CD14-positive monocyte (primary cell): ENCODE data around the gene IRF9. TPM values are rescaled to one million over a fixed set of nuclear protein-coding genes. Genes with fewer than 3 reads are reported as not detected.

Experiments used
- DNase-seq, 3 donors: peaks; one replicate each; pipeline ENCODE4 v3.0.0-alpha.2; 2011 to 2022
- H2AFZ ChIP-seq: 2 replicates; pipeline ENCODE4 v1.6.0; 2012; ENCODE audit warnings: mild to moderate bottlenecking, low read depth, low read length, inconsistent platforms; ENCODE audit not compliant: insufficient read depth, poor library complexity, severe bottlenecking
- H3K27ac ChIP-seq, 2 donors: 1 replicate in 1 of 2; 2 replicates in 1 of 2; pipeline ENCODE4 v1.5.1; 2012 to 2013; ENCODE audit warnings: low read length in 2 of 2, control low read depth in 1 of 2, inconsistent platforms in 1 of 2, low read depth in 1 of 2, mild to moderate bottlenecking in 1 of 2
- H3K27me3 ChIP-seq, 2 donors: one replicate each; pipeline versions ENCODE4 v1.6.0 to v1.6.1; 2011 to 2013; ENCODE audit warnings: low read length in 2 of 2; ENCODE audit not compliant: control insufficient read depth in 2 of 2, insufficient read depth in 2 of 2
- H3K36me3 ChIP-seq, 2 donors: replicated peaks in 1 of 2; 1 replicate in 1 of 2; 2 replicates in 1 of 2; pipeline versions ENCODE4 v1.5.1 to v1.6.1; 2012 to 2013; ENCODE audit warnings: low read length in 2 of 2, control low read depth in 1 of 2, inconsistent platforms in 1 of 2, mild to moderate bottlenecking in 1 of 2; ENCODE audit not compliant: insufficient read depth in 2 of 2, control insufficient read depth in 1 of 2
- H3K4me1 ChIP-seq, 2 donors: 1 replicate in 1 of 2; 2 replicates in 1 of 2; pipeline versions ENCODE4 v1.5.1 to v1.6.1; 2012 to 2013; ENCODE audit warnings: low read length in 2 of 2, control low read depth in 1 of 2, inconsistent platforms in 1 of 2, mild to moderate bottlenecking in 1 of 2, moderate library complexity in 1 of 2; ENCODE audit not compliant: insufficient read depth in 2 of 2, control insufficient read depth in 1 of 2
- H3K4me2 ChIP-seq: replicated peaks from 2 replicates; pipeline ENCODE3; 2012; ENCODE audit warnings: low read length, moderate library complexity, mild to moderate bottlenecking; ENCODE audit not compliant: poor library complexity, severe bottlenecking; ENCODE audit errors: extremely low read depth
- H3K4me3 ChIP-seq, 3 experiments: fragments of 200-600 bp in 1 of 3; sonication (generic) in 1 of 3; replicated peaks in 1 of 3; 1 replicate in 2 of 3; 2 replicates in 1 of 3; pipeline ENCODE4 v1.5.1; 2011 to 2013; ENCODE audit warnings: low read length in 3 of 3, mild to moderate bottlenecking in 3 of 3, control low read depth in 2 of 3, low read depth in 2 of 3, inconsistent platforms in 1 of 3, moderate library complexity in 1 of 3
- H3K79me2 ChIP-seq: 2 replicates; pipeline ENCODE4 v1.6.0; 2012; ENCODE audit warnings: mild to moderate bottlenecking, control low read depth, inconsistent platforms, low read length, moderate library complexity; ENCODE audit not compliant: insufficient read depth
- H3K9ac ChIP-seq: 2 replicates; pipeline ENCODE4 v1.6.0; 2017; ENCODE audit warnings: low read length, mild to moderate bottlenecking; ENCODE audit not compliant: insufficient read depth, poor library complexity, severe bottlenecking
- H3K9me3 ChIP-seq, 2 donors: replicated peaks in 1 of 2; 1 replicate in 1 of 2; 2 replicates in 1 of 2; pipeline versions ENCODE4 v1.5.1 to v1.6.1; 2012 to 2013; ENCODE audit warnings: low read length in 2 of 2, control low read depth in 1 of 2; ENCODE audit not compliant: control insufficient read depth in 1 of 2, insufficient read depth in 1 of 2
- H4K20me1 ChIP-seq: 2 replicates; pipeline ENCODE4 v1.6.0; 2012; ENCODE audit warnings: mild to moderate bottlenecking, low read length, control low read depth, moderate library complexity; ENCODE audit not compliant: insufficient read depth
- H3K27ac Mint-ChIP-seq, 7 donors: one replicate each; pipeline ENCODE4 v1.8.0; 2020; ENCODE audit warnings: mild to moderate bottlenecking in 7 of 7, mixed read lengths in 7 of 7, moderate library complexity in 6 of 7, inconsistent platforms in 2 of 7
- H3K27me3 Mint-ChIP-seq, 3 donors: one replicate each; pipeline ENCODE4 v1.8.0; 2021 to 2022; ENCODE audit warnings: low read depth in 3 of 3, mild to moderate bottlenecking in 3 of 3, mixed read lengths in 3 of 3, moderate library complexity in 3 of 3, inconsistent platforms in 1 of 3
- H3K36me3 Mint-ChIP-seq, 2 donors: one replicate each; pipeline ENCODE4 v1.8.0; 2020; ENCODE audit warnings: mixed read lengths in 2 of 2, inconsistent platforms in 1 of 2, mild to moderate bottlenecking in 1 of 2
- H3K4me1 Mint-ChIP-seq: one replicate; pipeline ENCODE4 v1.8.0; 2020; ENCODE audit warnings: mild to moderate bottlenecking, mixed read lengths
- H3K4me3 Mint-ChIP-seq, 2 donors: one replicate each; pipeline ENCODE4 v1.8.0; 2020; ENCODE audit warnings: mild to moderate bottlenecking in 2 of 2, mixed read lengths in 2 of 2, moderate library complexity in 1 of 2
- H3K9me3 Mint-ChIP-seq, 7 donors: one replicate each; pipeline ENCODE4 v1.8.0; 2020 to 2022; ENCODE audit warnings: mixed read lengths in 7 of 7, mild to moderate bottlenecking in 6 of 7, moderate library complexity in 6 of 7, inconsistent platforms in 2 of 7
- WGBS: methylation state at CpG from one replicate; pipeline ENCODE4 v1.1.5; 2013; ENCODE audit warnings: missing lambda C conversion rate; ENCODE audit not compliant: insufficient coverage; 5-methylcytosine and 5-hydroxymethylcytosine counted together
- intact Hi-C, 2 donors: fragments of 100-400 bp; cut with micrococcal nuclease; formaldehyde crosslinking; loops; one replicate each; pipeline versions ENCODE4 v1.15.0 to v1.15.1; 2023
- polyA plus RNA-seq, 3 donors: library from polyadenylated mRNA; depleted of rRNA in 1 of 3; unstranded in 2 of 3; stranded (reverse) in 1 of 3; fragments of 300-500 nt in 2 of 3; fragments of >200 nt in 1 of 3; fragmentation: Illumina TruSeq in 2 of 3; gene quantifications; 1 replicate in 2 of 3; 2 replicates in 1 of 3; pipeline ENCODE4 v1.2.3, GENCODE V29; 2012 to 2021
- TF ChIP-seq, protein P1 (sequence below): fragments of 200-600 bp; IDR thresholded peaks from one replicate; pipeline ENCODE4 v1.8.0; 2022; ENCODE audit warnings: antibody characterized with exemption, mild to moderate bottlenecking

The IRF9 gene
- polyA plus RNA-seq, 3 donors, result 44.7 to 208 (median 56.0) TPM

DNA sequence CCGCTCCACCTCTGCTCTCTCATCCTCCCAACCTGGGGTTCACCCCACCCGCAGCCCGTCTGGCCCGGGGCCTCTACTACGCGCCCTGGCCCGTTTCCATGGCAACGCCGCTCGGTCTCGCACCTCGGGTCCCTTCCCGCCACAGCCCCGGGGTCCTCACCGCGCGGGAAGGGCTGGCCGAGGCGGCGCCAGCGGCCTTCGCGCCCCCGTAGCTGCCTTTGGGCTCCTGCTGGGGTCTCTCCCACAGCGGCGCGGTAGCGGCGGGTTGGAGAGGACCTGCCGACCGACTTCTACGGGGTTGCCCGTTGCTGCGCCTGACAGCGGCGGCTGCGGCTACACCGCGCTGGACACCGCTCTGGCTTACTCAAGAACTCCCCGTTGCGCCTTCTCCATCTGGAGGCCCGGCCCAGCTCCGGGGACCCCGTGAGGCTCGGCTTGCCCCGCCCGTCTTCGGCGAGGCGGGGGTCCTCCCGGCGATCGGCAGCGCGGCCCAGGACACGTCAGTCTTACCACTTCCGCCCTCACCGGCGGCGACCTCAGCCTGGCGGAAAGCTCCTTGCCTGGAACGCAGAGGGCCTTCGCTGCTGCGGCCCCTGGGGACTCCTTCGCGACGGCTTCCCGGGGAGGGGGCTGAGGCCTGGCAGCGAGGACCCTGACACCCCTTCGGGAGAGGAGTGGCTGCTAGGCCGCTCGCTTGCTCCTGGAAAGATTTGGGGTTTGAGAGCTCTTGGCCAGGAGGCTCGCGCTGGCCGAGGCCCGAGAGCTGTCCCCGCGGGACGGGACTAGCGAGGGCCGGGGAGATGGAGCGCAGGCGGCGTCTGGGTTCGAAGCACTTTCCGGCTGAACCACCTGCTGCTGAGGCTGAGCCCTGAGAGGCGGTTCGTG is 34.4 kb downstream of the IRF9 start, which contains the start of gene TM9SF1:
Gene TM9SF1, minus strand, starts transcription at position 256 of the 885 bp plus-strand sequence. CDS start 422 bp downstream, outside the sequence.
- peak within 1 kb of the TSS; percentile 97 for H3K9ac ChIP-seq
- H3K9me3 Mint-ChIP-seq, result peaks cover 0 to 6% (median 4%) of the 10 kb centered on the region in 7 donors
- no peaks in the 10 kb centered on the region for H4K20me1 ChIP-seq
- H3K4me3 Mint-ChIP-seq, result peak within 1 kb of the TSS; percentile 95 to 97
- intact Hi-C loops, result loop anchor here (5.0 kb wide), 1 partner anchor 37 kb away; the partner anchor contains the start of genes GMPR2 (in 2 of the 2) and NEDD8 (in 2 of the 2)
- peak within 1 kb of the TSS; percentile 74 for H3K4me2 ChIP-seq
- H3K27ac ChIP-seq, result peak within 1 kb of the TSS; percentile 77 to 94
- peaks cover 37 to 50% of the 10 kb centered on the region in 2 donors for H3K36me3 Mint-ChIP-seq
- TF ChIP-seq, protein P1, sequence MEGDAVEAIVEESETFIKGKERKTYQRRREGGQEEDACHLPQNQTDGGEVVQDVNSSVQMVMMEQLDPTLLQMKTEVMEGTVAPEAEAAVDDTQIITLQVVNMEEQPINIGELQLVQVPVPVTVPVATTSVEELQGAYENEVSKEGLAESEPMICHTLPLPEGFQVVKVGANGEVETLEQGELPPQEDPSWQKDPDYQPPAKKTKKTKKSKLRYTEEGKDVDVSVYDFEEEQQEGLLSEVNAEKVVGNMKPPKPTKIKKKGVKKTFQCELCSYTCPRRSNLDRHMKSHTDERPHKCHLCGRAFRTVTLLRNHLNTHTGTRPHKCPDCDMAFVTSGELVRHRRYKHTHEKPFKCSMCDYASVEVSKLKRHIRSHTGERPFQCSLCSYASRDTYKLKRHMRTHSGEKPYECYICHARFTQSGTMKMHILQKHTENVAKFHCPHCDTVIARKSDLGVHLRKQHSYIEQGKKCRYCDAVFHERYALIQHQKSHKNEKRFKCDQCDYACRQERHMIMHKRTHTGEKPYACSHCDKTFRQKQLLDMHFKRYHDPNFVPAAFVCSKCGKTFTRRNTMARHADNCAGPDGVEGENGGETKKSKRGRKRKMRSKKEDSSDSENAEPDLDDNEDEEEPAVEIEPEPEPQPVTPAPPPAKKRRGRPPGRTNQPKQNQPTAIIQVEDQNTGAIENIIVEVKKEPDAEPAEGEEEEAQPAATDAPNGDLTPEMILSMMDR, result no peak
- peaks cover 21 to 25% of the 10 kb centered on the region in 2 donors for H3K36me3 ChIP-seq
- H3K4me3 ChIP-seq, result peak within 1 kb of the TSS; percentile 79 to 87 (median 86)
- peak; percentile 77 to 87 (median 83) for DNase-seq
- peak within 1 kb of the TSS; percentile 92 for H2AFZ ChIP-seq
- H3K27me3 ChIP-seq, result no peaks in the 10 kb centered on the region
- H3K27me3 Mint-ChIP-seq, result no peaks in the 10 kb centered on the region
- no peaks in the 10 kb centered on the region for H3K9me3 ChIP-seq
- H3K4me1 Mint-ChIP-seq, result peaks cover 42% of the 10 kb centered on the region
- H3K79me2 ChIP-seq, result peaks cover 63% of the 10 kb centered on the region
- under 1% methylated on average over 88 of the region's 89 CpGs for WGBS
- peak within 1 kb of the TSS; percentile 94 to 97 (median 96) for H3K27ac Mint-ChIP-seq
- peaks cover 23 to 31% of the 10 kb centered on the region in 2 donors for H3K4me1 ChIP-seq
